Stimulated activated CD4-positive, alpha-beta T cell treated with anti-CD3 and anti-CD28 coated beads, Interleukin-15, amount 100 ng/mL, for 24 hours (primary cell): ENCODE data around the gene IDH3G.
"Not testable (repeated sequence)": the region's sequence is repeated elsewhere in the genome, so short reads cannot be mapped to it uniquely, and the experiment has no call there.

Source experiments
- DNase-seq: peaks from one replicate; pipeline ENCODE4 v3.0.0-alpha.2; 2020

The IDH3G gene

GRCh38 chrX:153746991-153747390 is 47.2 kb downstream of the IDH3G start:
- DNase-seq, result not testable (repeated sequence)

DNA sequence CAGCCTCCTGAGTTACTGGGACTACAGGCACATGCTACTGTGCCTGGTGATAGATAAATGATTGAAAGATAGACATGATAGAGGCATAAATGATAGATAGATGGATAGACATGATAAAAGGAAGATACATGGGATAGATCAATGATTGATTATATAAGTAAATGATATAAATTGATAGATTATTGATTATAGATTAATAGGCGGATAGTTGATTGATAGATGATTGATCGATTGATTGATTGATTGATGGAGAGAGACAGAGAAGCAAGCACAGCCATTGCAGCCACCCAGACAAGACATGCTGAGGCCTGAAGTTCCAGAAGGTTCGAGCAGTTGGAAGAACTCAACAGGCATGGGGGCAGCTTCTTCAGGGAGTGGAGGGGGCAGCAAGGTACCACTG is 47.8 kb downstream of the IDH3G start:
- DNase-seq, result no peak

- DNase-seq, result not testable (repeated sequence)
Observed at GRCh38 chrX:153745067-153745433, 49.1 kb downstream of the IDH3G start.

DNA sequence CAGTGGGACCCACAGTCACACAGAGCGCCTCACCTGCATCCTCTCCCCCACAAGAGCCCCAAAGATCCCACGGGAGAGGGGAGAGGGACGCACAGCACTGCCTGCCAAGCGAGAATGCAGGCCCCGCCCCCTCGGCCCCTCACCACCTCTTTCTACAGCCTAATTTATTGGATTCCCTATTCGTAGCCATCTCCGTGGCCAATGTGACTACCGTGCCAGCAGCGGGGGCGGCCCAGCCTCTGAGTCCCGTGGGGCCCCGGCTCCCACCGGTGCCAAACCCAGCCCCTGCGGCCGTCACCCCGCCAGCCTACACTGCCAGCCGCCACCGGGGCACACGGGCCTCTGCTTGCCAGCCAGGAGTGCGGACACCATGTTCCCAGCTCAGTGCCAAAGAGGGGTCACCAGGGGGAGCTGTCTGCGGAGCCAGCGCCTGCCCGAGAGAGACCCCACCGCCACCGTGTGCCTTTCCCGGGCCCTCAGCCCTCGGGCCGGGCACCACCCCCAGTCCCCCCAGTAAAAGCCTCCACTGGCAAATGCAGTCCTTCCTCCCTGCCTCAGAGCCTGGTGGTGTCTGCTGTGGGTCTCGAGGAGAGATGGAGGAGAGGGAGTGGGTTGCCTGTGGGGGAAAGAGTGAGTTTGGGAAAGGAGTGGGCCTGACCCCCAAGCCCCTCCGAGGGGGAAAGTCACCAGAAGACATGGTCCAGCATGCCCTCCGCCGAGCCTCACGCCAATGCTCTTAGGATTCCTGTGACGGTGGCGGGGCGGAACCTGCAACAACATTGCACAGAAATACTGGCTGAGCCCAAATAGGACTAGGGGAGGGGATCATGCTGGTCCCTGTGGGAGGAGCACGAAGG is 49.7 kb downstream of the IDH3G start:
- peak; percentile 35 for DNase-seq

DNA sequence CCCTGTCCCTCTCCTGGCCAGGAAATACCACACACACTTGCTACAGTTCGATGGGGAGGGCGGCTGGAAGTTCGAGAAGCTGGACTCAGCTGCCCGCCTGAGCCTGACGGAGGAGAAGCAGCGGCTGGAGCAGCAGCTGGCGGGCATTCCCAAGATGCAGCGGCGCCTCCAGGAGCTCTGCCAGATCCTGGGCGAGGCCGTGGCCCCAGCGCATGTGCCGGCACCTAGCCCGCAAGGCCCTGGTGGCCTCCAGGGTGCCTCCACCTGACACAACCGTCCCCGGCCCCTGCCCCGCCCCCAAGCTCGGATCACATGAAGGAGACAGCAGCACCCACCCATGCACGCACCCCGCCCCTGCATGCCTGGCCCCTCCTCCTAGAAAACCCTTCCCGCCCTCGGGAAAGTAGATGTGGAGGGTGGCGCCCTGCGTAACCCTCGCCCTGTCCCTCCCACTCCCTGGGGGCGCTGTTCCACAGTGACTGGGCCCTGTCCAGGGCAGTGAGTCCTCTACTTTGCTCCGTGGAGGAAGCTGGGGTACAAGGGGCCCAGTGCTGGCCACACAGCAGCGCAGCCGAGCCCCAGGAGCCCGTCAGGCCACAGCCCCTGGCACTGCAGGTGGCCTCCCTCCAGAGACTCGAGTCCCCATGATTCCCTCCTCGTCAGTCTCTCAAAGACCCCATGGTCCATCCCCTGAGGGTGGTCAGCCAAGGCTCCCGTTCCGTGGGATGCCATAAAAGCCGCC is 50.5 kb downstream of the IDH3G start:
- DNase-seq, result not testable (repeated sequence)

- not testable (repeated sequence) for DNase-seq
Observed at GRCh38 chrX:153742796-153743467, 51.2 kb downstream of the IDH3G start.

DNA sequence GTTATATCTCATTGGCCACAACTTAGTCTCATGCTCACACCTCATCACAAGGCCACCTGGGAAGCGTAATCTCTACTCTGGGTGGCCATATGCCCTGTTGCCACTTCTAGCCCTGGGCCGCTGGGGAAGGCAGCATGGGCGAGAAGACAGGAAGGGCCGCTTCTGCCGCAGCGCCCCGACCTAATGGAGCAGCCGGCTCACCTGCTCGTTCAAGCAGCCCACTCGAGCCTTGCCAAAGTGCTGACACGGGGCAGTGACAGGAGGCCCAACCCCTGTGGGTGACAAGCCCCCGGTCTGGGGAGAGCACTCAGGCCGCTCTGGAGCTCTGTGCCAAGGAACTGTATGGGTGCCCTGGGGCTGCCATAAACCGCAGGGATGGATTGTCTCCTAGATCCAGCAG is 52.1 kb downstream of the IDH3G start:
- DNase-seq, result not testable (repeated sequence)

- DNase-seq, result no peak
Observed at GRCh38 chrX:153741446-153741845, 52.7 kb downstream of the IDH3G start.

- no peak for DNase-seq
Observed at GRCh38 chrX:153740631-153741222, 53.4 kb downstream of the IDH3G start.

DNA sequence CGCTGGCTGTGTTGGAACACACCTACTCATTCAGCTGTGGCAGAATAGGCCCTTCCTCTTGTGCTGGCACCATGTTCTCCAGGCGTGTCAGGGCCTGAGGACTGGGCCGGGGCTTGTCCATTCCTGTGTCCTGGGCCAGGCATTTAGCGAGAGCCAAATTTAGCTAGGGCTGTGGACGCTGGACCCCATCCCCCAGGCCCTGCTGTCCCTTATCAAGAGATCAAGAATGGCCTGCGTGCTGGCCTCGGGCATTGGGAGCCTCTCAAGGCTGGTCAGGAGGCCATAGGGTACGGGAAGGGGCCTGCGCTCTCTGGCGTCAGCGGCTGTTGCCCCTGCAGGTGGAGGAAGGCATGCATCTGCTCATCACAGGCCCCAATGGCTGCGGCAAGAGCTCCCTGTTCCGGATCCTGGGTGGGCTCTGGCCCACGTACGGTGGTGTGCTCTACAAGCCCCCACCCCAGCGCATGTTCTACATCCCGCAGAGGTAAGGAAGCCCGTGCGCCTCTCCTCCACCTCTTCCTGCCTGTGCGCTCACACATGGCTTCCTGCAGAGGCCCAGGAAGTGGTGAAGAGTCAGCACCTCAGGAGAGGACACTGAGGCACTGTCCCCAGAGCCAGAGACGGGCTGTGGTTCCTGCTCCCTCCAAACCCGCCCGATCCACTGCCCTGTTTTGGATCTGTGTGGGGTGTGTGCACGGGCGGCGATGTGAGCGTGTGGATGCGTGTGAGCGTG is 54.3 kb downstream of the IDH3G start:
- no peak for DNase-seq

- no peak for DNase-seq
Observed at GRCh38 chrX:153738056-153738605, 56.0 kb downstream of the IDH3G start.

DNA sequence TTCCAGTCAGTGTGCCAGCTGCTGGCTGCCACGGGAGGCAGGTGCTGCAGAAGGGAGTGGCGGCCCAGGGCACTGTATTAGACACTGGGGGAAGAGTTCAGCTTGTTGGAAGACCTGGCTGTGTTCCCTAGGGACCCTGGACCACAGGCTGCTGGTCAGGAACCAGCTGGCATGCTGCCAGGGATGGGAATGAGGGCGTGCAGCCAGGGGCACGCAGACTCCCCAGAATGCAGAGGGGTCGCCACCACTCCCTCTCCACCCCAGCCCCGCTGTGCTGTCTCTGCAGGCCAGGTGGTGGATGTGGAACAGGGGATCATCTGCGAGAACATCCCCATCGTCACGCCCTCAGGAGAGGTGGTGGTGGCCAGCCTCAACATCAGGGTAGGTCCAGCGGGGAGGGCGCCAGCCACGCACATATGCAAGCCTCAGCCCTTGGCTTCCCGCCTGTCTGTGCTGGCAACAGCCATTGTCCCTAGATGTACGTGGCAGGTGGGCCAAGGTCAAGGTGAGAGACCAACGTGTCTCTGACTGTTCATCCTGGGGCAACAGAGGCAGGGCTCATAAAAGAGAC is 57.2 kb downstream of the IDH3G start:
- no peak for DNase-seq

GRCh38 chrX:153736071-153736820 is 57.9 kb downstream of the IDH3G start:
- DNase-seq, result no peak
